ENCODE results near the gene SHC1. TPM values are rescaled to one million over a fixed set of nuclear protein-coding genes. Genes with fewer than 3 reads are reported as not detected.

Gene SHC1
- total and polyA plus RNA-seq, 2 experiments from 2014 or later = 66.8 to 80.3 TPM

DNA sequence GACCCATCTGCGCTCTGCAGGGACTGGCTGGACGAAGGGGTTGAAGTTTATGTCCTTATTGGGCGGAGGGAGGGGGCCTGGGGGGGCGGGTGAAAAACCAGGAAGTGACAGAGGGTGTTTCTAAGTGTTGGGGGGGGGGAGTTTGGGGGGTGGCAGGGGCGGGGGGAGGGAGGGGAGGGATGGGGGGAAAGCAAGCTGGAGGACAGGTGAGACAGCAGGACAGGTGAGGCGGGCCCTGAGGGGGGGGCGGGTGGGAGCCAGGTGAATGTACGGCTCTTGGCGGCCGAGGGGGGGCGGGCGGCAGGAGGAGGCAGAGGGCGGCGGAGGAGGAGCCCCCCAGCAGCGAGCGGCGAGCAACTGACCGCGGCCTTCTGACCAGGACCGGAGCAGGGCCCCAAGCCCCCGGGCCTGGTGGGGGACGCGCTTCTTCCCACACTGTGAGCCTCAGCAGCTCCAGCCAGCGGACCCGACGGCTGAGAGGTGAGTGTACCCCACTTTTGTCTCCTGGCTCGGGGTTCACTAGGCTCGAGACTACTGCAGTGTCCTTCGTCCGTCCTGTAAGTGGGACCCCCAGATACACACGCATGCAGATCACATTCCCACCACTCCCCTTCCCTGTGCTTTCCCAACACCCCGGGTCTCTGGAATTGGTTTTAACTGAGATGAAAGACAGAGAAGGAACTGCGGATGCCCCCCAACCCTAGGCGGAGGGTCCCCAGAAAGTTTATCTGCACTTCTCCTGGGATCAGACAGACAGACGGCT, 32.1 kb upstream of the SHC1 start, which contains the start of gene ZBTB7B:
ZBTB7B (plus strand) TSS at position 339 of the 763 bp plus-strand sequence. CDS start 11,859 bp downstream, outside the sequence.
- Histone ChIP-seq H3K9me3 (ENCODE audit: low read depth) (no peaks in the 10 kb centered on the region), H3K27me3 (no peaks in the 10 kb centered on the region), H3K36me3 (no peaks in the 10 kb centered on the region), H3K27ac (peak within 1 kb of the TSS; percentile 85), H3K4me3 (peak within 1 kb of the TSS; percentile 75), H3K4me1 (ENCODE audit: low read depth) (peaks cover 10% of the 10 kb centered on the region)
- TF ChIP-seq, protein P1, sequence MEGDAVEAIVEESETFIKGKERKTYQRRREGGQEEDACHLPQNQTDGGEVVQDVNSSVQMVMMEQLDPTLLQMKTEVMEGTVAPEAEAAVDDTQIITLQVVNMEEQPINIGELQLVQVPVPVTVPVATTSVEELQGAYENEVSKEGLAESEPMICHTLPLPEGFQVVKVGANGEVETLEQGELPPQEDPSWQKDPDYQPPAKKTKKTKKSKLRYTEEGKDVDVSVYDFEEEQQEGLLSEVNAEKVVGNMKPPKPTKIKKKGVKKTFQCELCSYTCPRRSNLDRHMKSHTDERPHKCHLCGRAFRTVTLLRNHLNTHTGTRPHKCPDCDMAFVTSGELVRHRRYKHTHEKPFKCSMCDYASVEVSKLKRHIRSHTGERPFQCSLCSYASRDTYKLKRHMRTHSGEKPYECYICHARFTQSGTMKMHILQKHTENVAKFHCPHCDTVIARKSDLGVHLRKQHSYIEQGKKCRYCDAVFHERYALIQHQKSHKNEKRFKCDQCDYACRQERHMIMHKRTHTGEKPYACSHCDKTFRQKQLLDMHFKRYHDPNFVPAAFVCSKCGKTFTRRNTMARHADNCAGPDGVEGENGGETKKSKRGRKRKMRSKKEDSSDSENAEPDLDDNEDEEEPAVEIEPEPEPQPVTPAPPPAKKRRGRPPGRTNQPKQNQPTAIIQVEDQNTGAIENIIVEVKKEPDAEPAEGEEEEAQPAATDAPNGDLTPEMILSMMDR (IDR thresholded peaks at IDR 0.05; ENCODE audit: low read depth, low read length) = no peak
- peak; percentile 47 for DNase-seq (ENCODE audit: low read depth in 1 of 2, low spot score in 1 of 2)

DNA sequence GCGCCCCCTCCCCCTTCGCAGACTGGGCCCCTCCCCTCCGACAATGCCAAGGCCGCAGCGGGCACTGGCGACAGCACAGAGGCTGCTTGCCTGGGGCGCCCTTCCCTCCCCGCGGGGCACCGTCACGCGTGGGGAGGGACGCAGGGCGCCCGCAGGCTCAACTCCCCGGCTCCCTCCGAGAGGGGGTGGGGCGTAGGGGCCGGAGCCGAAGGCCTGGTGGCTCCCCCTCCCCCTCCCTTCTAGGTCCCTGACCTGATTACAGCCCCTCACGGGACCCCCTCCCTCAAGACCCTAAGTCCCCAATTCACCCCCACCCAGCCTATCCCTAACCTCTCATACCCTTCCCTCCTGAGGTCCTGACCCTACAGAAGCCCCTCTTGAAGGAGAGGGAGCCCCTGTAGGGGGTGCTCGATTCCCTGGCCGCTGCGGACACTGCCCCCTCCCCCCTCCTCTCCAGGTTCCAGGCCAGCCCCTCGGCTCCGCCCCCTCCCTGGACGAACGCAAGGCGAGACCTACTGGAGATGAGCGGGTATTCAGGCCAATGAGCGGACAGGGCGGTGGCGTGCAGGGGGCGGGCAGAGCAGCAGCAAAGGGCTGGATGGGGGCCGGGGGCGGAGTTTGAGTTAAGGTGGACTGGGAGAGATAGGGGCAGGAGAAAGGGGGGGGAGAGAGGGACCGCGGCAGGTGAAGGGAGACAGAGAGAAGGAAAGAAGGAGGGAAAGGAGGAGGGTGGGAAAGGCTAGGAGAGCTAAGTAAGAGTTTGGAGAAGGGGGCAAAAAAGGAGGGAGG, 31.3 kb upstream of the SHC1 start:
- TF ChIP-seq, protein P1 (IDR thresholded peaks at IDR 0.05; ENCODE audit: low read depth, low read length) = peak; percentile 64
- peaks cover 10% of the 10 kb centered on the region for H3K4me1 ChIP-seq (ENCODE audit: low read depth)
- peak; percentile 99 to 100 for DNase-seq (ENCODE audit: low read depth in 1 of 2, low spot score in 1 of 2)
- H3K27me3 ChIP-seq = no peaks in the 10 kb centered on the region
- H3K36me3 ChIP-seq = no peaks in the 10 kb centered on the region
- H3K4me3 ChIP-seq = peak overlapping the region; percentile 75
- no peaks in the 10 kb centered on the region for H3K9me3 ChIP-seq (ENCODE audit: low read depth)
- peak overlapping the region; percentile 85 for H3K27ac ChIP-seq

DNA sequence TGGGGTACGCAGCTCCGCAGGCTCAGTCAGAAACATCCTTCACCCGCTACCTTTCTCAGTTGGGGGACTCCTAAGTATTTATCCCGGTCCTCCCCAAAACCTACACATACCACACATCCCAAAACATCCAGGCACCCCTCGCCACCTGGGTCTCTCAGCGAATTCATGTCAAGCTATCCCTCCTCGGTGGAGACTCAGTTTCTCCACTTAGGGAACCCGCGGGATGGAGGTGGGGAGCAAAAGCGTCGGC, 30.8 kb upstream of the SHC1 start:
- H3K4me3 ChIP-seq = peak overlapping the region; percentile 75
- DNase-seq (ENCODE audit: low read depth in 1 of 2, low spot score in 1 of 2) = no peak
- no peaks in the 10 kb centered on the region for H3K36me3 ChIP-seq
- H3K4me1 ChIP-seq (ENCODE audit: low read depth) = peaks cover 10% of the 10 kb centered on the region
- TF ChIP-seq, protein P1 (IDR thresholded peaks at IDR 0.05; ENCODE audit: low read depth, low read length) = no peak
- peak overlapping the region; percentile 85 for H3K27ac ChIP-seq
- no peaks in the 10 kb centered on the region for H3K27me3 ChIP-seq
- no peaks in the 10 kb centered on the region for H3K9me3 ChIP-seq (ENCODE audit: low read depth)

DNA sequence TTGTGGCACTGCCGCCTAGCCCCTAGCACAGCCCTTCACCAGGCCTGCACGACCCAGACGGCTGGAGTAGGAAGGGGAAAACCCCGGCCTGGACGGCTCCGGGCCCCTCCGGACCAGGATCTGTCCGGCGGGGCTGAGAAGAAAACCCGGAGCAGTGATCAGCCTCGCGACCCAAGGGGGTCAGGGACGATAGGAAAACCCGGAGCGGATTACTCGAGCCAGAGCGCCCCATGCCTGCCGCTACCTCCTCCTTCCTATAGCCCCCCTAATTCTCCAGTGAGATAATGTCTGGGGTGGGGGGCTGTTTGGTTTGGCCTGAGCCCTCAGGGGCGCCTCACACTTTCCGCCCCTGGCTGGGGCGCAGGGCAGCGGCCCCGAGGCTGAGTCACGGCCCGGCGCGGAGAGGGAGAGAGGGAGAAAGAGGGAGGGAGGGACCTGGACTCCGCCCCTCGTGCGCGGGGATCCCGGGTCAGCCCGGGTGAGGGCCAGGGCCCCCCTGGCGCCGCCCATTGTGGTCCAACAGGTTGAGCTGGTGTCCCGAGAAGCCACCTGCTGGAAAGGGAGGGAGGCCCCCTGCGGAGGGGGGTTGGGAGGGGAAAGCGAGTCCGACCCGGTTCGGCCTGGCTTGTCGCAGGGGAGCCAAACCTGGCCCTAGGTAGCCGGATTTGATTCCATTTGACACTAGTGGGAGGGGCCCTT, 30.3 kb upstream of the SHC1 start:
- peak overlapping the region; percentile 85 for H3K27ac ChIP-seq
- H3K36me3 ChIP-seq = no peaks in the 10 kb centered on the region
- TF ChIP-seq, protein P1 (IDR thresholded peaks at IDR 0.05; ENCODE audit: low read depth, low read length) = no peak
- peak; percentile 87 to 94 for DNase-seq (ENCODE audit: low read depth in 1 of 2, low spot score in 1 of 2)
- peak overlapping the region; percentile 75 for H3K4me3 ChIP-seq
- peaks cover 10% of the 10 kb centered on the region for H3K4me1 ChIP-seq (ENCODE audit: low read depth)
- no peaks in the 10 kb centered on the region for H3K27me3 ChIP-seq
- no peaks in the 10 kb centered on the region for H3K9me3 ChIP-seq (ENCODE audit: low read depth)

DNA sequence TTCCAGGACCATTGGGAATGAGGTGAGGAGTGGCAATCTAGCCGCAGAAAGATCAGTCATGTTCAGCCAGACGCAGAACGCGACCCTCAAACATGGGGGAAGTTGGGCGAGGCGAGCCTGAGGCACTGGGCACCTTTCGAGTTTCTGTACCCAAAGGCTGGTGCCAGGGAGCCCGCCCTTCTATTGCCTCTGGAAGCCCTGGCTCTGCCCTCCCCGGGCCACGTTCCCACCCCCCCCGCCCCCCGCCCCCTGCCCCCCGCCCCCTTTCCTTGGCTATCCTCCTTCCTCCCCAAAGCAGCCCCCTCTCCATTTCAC, 29.8 kb upstream of the SHC1 start:
- Histone ChIP-seq H3K36me3 (no peaks in the 10 kb centered on the region), H3K27ac (peak overlapping the region; percentile 85), H3K9me3 (ENCODE audit: low read depth) (no peaks in the 10 kb centered on the region), H3K4me3 (peak overlapping the region; percentile 75), H3K4me1 (ENCODE audit: low read depth) (peaks cover 10% of the 10 kb centered on the region), H3K27me3 (no peaks in the 10 kb centered on the region)
- TF ChIP-seq, protein P1 (IDR thresholded peaks at IDR 0.05; ENCODE audit: low read depth, low read length) = no peak
- DNase-seq (ENCODE audit: low read depth in 1 of 2, low spot score in 1 of 2) = no peak

Data from cardiac muscle cell (in vitro differentiated cells and primary cell).